Measurements from ENCODE around the gene SEMA5A.
A peak's percentile ranks its signal among the peaks of the same experiment; 100 is the strongest.

SEMA5A gene

DNA sequence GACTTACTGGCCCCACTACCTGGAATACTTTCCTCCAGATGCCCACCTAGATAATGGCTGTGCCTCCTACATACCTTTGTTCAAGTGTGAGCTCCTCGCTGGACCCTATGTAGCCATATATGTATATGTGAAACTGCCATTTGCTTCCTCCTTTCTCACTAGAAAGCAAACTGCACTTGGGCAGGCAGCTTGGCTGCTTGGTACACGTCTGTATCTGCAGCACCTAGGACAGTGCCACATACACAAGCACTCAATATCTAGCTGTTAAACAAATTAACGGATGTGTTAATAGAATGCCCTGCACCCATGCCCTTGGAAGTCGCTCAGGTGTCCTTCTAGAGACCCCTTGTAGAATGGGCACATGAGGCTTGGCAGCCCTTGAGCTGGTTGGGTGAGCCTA lies 301.5 kb downstream of the SEMA5A start:
- TF ChIP-seq, protein P1, sequence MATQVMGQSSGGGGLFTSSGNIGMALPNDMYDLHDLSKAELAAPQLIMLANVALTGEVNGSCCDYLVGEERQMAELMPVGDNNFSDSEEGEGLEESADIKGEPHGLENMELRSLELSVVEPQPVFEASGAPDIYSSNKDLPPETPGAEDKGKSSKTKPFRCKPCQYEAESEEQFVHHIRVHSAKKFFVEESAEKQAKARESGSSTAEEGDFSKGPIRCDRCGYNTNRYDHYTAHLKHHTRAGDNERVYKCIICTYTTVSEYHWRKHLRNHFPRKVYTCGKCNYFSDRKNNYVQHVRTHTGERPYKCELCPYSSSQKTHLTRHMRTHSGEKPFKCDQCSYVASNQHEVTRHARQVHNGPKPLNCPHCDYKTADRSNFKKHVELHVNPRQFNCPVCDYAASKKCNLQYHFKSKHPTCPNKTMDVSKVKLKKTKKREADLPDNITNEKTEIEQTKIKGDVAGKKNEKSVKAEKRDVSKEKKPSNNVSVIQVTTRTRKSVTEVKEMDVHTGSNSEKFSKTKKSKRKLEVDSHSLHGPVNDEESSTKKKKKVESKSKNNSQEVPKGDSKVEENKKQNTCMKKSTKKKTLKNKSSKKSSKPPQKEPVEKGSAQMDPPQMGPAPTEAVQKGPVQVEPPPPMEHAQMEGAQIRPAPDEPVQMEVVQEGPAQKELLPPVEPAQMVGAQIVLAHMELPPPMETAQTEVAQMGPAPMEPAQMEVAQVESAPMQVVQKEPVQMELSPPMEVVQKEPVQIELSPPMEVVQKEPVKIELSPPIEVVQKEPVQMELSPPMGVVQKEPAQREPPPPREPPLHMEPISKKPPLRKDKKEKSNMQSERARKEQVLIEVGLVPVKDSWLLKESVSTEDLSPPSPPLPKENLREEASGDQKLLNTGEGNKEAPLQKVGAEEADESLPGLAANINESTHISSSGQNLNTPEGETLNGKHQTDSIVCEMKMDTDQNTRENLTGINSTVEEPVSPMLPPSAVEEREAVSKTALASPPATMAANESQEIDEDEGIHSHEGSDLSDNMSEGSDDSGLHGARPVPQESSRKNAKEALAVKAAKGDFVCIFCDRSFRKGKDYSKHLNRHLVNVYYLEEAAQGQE (IDR thresholded peaks at IDR 0.05; ENCODE audit: insufficient read depth in 1 of 2, low read depth in 2 of 2, low read length in 2 of 2), result peak in 1 of 2 experiments; percentile 74; a peak in 2 of 4 replicates
- TF ChIP-seq SIN3A (IDR thresholded peaks at IDR 0.05; ENCODE audit: borderline replicate concordance, insufficient read depth, low read length), result no peak

DNA sequence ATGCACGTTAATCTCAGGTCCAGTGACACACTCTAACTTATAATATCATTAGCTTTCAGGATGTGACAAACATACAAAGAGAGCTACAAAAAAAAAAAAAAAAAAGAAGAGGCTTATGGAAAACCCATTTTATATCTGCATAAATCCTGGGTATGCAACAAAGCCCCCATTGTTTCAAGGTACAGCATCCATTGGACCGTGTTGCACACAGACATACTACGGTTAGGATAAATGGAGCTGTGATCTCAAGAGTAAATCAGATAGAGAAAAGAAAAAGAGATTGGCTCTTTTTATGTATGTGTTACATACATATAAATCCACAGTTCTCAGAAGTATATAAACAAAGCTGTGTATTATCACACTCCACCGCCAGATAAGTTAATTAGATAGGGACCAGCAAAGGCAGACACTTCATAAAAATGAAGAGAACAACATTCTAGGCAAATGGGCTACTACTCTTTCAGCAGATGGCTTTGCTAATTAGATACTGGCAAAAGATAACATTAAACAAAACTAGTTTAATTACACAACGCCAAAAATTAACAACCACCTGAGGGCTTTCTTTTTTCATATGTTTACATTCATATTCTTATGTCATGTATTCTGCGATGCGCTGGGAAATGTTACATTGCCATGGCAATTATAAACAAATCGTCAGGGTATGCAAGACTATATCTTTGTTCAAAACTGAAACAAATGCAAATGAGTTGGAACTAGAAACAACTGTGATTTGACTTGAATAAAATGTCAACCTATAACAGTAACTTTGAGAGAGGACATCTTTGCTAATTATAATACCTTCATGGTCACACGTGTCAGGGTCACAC lies 304.2 kb downstream of the SEMA5A start:
- no peak for TF ChIP-seq FOXP2 (optimal IDR thresholded peaks at IDR 0.05; ENCODE audit: borderline replicate concordance, extremely low read depth, extremely low read length, insufficient read depth)
- no peak for TF ChIP-seq SIN3A (IDR thresholded peaks at IDR 0.05; ENCODE audit: borderline replicate concordance, insufficient read depth, low read length)
- TF ChIP-seq, protein P1 (IDR thresholded peaks at IDR 0.05; ENCODE audit: insufficient read depth in 1 of 2, low read depth in 2 of 2, low read length in 2 of 2), result no peak
- TF ChIP-seq POLR2AphosphoS5 (IDR thresholded peaks at IDR 0.05; ENCODE audit: low read depth, low read length), result no peak
- TF ChIP-seq TAF1 (IDR thresholded peaks at IDR 0.05; ENCODE audit: borderline replicate concordance, insufficient read depth, low read length), result no peak

DNA sequence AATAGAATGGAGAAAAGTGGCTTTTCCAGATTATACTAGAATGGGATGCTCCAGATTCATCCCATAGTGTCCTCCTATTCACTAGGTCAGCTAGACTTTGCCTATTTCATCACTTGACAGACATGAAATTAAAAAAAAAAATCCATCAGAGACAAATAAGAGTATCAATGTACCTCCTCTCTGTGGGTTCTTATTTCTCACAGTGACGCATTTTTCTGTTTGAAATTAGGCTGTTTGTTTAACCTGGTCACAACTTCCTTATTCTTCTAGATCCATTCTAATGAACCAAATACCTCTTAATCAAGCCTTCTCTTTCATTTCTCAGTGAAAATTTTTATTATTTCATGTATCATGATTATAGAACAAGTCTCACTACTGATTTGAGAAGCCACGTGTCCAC lies 305.4 kb downstream of the SEMA5A start:
- no peak for TF ChIP-seq POLR2AphosphoS5 (IDR thresholded peaks at IDR 0.05; ENCODE audit: low read depth, low read length)
- TF ChIP-seq FOXP2 (optimal IDR thresholded peaks at IDR 0.05; ENCODE audit: borderline replicate concordance, extremely low read depth, extremely low read length, insufficient read depth), result no peak
- TF ChIP-seq, protein P1 (IDR thresholded peaks at IDR 0.05; ENCODE audit: insufficient read depth in 1 of 2, low read depth in 2 of 2, low read length in 2 of 2), result no peak
- TF ChIP-seq SIN3A (IDR thresholded peaks at IDR 0.05; ENCODE audit: borderline replicate concordance, insufficient read depth, low read length), result no peak
- no peak for TF ChIP-seq TAF1 (IDR thresholded peaks at IDR 0.05; ENCODE audit: borderline replicate concordance, insufficient read depth, low read length)

DNA sequence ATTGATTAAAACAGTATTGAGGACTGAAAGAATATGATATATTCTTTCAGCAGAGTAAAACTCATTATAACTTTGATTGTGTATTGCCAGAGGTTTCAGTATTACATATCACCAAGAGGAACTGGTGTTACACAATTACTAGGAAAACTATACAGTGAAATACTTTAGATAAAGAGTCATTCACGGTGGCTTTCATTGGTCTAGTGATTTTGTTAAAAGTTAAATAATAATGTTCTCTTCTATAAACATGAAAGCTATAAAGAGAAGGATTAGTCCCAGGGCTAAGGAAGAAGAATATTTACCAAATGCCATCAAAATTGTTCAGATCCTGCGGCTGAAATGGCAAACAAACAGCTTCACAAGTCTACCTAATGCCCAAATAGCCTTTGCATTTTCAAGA lies 306.2 kb downstream of the SEMA5A start:
- no peak for TF ChIP-seq SIN3A (IDR thresholded peaks at IDR 0.05; ENCODE audit: borderline replicate concordance, insufficient read depth, low read length)
- TF ChIP-seq, protein P1 (IDR thresholded peaks at IDR 0.05; ENCODE audit: insufficient read depth in 1 of 2, low read depth in 2 of 2, low read length in 2 of 2), result no peak
- TF ChIP-seq TAF1 (IDR thresholded peaks at IDR 0.05; ENCODE audit: borderline replicate concordance, insufficient read depth, low read length), result no peak
- no peak for TF ChIP-seq POLR2AphosphoS5 (IDR thresholded peaks at IDR 0.05; ENCODE audit: low read depth, low read length)
- no peak for TF ChIP-seq FOXP2 (optimal IDR thresholded peaks at IDR 0.05; ENCODE audit: borderline replicate concordance, extremely low read depth, extremely low read length, insufficient read depth)
